ENCODE measurements around the gene C4B.

DNA sequence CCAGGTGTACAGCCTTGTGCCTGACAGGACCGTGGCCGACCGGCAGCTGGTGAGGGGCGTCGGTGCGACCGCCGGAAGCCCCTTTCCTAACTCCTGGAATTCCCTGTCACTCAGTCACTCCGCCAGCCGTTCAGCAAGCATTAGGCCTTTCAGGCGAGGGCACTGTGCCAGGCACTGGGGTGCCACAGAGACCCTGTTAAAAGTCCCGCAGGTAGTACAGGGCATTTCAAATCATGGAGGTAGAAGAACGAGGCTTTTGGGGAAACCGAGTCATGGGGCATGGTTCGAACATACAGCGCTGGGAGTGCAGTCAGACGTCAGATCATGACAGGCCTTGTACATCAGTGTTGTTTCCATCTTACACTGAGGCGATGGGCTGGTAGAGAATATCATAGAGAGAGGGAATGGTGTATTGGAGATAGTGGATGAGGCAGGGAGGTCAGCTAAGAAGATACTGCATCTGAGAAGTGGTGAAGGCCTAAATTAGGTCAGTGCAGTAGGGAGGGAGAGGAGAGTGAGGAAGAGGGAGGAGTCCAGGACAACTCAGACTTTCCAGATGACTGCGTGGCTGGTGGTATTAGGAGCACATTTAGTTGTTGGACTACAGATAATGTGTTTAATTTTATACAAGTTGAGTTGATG is 41.8 kb upstream of the C4B start:
- TF ChIP-seq, protein P1, sequence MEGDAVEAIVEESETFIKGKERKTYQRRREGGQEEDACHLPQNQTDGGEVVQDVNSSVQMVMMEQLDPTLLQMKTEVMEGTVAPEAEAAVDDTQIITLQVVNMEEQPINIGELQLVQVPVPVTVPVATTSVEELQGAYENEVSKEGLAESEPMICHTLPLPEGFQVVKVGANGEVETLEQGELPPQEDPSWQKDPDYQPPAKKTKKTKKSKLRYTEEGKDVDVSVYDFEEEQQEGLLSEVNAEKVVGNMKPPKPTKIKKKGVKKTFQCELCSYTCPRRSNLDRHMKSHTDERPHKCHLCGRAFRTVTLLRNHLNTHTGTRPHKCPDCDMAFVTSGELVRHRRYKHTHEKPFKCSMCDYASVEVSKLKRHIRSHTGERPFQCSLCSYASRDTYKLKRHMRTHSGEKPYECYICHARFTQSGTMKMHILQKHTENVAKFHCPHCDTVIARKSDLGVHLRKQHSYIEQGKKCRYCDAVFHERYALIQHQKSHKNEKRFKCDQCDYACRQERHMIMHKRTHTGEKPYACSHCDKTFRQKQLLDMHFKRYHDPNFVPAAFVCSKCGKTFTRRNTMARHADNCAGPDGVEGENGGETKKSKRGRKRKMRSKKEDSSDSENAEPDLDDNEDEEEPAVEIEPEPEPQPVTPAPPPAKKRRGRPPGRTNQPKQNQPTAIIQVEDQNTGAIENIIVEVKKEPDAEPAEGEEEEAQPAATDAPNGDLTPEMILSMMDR (IDR thresholded peaks at IDR 0.05): no peak
- TF ChIP-seq ZFX (IDR thresholded peaks at IDR 0.05; ENCODE audit: borderline replicate concordance): no peak

Measured in 22Rv1 (cell line).